22Rv1 (cell line): ENCODE results near the gene DCLK1.

Experiments used
- CTCF ChIP-seq: fragments of 450-650 bp; IDR thresholded peaks from 2 replicates; pipeline ENCODE4 v1.5.1; 2017; ENCODE audit warnings: mild to moderate bottlenecking
- ZFX ChIP-seq: fragments of 450-650 bp; IDR thresholded peaks from 2 replicates; pipeline ENCODE4 v1.6.1; 2017; ENCODE audit warnings: antibody characterized with exemption, borderline replicate concordance

DNA sequence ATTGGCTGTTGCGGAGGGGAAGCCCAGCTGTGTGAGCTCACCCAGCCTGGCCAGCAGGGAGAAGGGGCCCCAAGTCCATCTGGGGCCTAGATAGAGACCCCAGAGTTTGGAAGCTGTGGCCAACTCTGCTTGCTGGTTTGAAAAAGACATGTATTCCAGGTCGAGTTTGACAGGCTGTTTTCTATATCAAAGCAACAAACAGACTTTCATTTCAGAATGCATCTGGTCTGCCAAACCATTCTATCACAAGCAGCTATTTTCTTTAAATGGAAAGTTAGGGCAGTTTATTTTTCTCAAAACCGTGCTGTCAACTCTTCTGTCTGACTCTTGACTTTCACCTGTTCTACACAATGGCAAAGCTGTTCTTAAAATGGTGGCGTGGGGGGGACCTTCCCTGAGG is 185.8 kb downstream of the DCLK1 start:
- TF ChIP-seq CTCF = no peak
- no peak for TF ChIP-seq ZFX
